HG03135 (cell line): ENCODE measurements around the gene TUBE1.
A peak's percentile ranks its signal among the peaks of the same experiment; 100 is the strongest.
"Not testable (repeated sequence)": the region's sequence is repeated elsewhere in the genome, so short reads cannot be mapped to it uniquely, and the experiment has no call there.

Experiments
- ATAC-seq: cut with Tn5 transposase; IDR thresholded peaks from one replicate; pipeline ENCODE4 v1.9.1; 2021; ENCODE audit warnings: mild to moderate bottlenecking, moderate library complexity; ENCODE audit not compliant: unreplicated experiment

TUBE1 gene

DNA sequence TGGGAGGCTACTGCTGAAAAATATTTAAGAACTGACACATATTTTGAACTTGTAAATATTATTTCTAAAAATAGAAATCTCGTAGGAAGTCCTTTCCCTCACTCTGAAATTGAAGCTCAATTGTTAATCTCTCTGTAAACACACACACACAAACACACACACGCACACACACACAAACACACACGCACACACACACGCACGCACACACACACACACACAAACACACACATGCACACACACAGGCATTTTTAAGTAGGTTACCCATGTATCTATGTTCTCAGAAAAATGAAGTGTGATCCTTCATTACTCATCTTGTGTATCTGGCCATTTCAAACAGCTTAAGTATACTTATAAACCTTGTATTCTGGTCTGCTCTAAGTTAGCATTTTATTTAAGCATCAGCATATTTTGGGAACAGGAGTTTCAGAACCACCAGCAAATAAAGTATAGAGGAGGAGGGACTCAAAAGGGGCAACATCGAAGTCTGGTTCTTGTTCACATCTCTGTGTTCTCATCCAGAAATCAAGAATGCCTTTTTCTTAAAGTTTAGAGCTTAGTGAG is 21.8 kb downstream of the TUBE1 start:
- ATAC-seq = no peak

- no peak for ATAC-seq
Measured at GRCh38 chr6:112062966-112063365, 24.3 kb downstream of the TUBE1 start.

GRCh38 chr6:112061605-112062004 is 25.7 kb downstream of the TUBE1 start:
- ATAC-seq = no peak

DNA sequence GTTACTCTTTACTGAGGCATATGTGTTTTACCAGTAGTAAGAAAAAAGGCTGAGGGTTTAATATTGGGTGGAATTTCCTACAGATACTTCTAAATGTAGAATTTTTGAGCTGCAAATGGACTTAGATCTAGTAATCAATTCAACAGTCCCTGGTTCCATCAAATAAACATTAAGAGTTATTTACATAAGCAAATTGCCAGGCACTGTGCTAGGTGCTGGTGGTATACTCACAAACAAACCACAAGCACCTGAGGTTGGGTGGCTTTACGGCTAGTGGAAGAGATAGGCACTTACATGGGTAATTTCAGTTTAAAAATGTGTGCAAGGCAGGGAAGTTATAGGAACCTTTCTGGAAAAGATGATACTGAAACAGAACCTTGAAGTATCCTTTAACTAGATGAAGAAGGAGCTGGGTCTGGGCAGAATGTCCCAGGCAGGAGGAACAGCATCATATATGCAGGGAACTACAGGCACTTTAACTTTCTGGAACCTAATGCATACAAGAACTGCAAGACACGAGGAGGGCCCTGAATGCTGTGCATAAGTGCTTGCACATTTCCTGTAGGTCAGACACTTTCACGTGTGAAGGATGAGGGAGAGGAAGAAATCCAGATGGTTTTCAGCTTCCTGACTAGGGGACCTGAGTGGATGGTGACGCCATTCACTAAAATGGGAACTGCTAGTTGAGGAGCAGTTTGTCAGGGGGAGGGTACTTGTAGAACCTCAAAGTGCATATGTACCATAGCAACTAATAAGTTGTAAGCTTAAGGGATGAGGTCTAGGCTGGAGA is 28.8 kb downstream of the TUBE1 start:
- no peak for ATAC-seq

GRCh38 chr6:112054555-112055190 is 32.6 kb downstream of the TUBE1 start:
- ATAC-seq = no peak

DNA sequence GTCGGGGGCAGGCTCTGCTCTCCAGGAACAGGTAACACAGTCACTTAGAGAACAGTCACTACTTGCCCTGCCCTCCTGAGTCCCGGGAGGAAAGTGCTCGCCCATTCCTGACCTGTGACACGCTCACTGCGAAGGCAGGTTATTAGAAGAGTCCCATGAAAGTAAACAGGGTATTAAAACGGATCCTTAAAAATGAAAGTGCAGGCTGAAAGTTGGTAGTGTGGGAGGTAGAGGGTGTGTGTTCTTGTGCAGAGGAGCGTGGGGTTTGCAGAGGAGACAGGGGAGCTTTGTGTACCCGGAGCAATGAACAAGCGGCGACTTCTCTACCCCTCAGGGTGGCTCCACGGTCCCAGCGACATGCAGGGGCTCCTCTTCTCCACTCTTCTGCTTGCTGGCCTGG is 33.3 kb downstream of the TUBE1 start, which contains the start of gene CCN6:
TSS of gene CCN6 (plus strand) at position 104 of the 400 bp plus-strand sequence. CDS start at position 358, 254 bp downstream.
- no peak for ATAC-seq

- not testable (repeated sequence) for ATAC-seq
Measured at GRCh38 chr6:112051251-112051740, 36.0 kb downstream of the TUBE1 start.

GRCh38 chr6:112050429-112050828 is 36.9 kb downstream of the TUBE1 start:
- ATAC-seq = no peak

DNA sequence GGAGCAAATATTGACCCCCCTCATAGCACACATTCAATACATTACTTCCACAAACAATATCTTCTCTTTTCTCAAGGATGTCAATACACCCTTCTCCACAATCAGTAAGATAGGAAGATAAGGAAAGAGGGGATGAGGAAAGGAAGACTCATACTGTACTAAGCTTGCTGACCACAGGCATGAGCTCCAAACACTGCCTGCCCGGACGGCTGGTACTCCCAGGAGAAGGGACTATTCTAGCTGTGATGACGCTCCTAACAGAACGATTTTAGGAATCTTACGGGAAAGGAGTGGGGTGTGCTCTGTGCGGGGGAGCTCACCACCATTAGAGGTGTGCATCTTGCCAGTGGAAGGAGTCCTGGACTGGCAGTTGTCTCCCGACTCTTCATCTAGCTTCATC is 37.3 kb downstream of the TUBE1 start:
- no peak for ATAC-seq

GRCh38 chr6:112049026-112049799 is 38.1 kb downstream of the TUBE1 start:
- no peak for ATAC-seq

GRCh38 chr6:112047523-112047922 is 39.8 kb downstream of the TUBE1 start:
- ATAC-seq = not testable (repeated sequence)

- ATAC-seq = no peak
Measured at GRCh38 chr6:112044856-112045255, 42.4 kb downstream of the TUBE1 start.

- no peak for ATAC-seq
Measured at GRCh38 chr6:112044196-112044595, 43.1 kb downstream of the TUBE1 start.

DNA sequence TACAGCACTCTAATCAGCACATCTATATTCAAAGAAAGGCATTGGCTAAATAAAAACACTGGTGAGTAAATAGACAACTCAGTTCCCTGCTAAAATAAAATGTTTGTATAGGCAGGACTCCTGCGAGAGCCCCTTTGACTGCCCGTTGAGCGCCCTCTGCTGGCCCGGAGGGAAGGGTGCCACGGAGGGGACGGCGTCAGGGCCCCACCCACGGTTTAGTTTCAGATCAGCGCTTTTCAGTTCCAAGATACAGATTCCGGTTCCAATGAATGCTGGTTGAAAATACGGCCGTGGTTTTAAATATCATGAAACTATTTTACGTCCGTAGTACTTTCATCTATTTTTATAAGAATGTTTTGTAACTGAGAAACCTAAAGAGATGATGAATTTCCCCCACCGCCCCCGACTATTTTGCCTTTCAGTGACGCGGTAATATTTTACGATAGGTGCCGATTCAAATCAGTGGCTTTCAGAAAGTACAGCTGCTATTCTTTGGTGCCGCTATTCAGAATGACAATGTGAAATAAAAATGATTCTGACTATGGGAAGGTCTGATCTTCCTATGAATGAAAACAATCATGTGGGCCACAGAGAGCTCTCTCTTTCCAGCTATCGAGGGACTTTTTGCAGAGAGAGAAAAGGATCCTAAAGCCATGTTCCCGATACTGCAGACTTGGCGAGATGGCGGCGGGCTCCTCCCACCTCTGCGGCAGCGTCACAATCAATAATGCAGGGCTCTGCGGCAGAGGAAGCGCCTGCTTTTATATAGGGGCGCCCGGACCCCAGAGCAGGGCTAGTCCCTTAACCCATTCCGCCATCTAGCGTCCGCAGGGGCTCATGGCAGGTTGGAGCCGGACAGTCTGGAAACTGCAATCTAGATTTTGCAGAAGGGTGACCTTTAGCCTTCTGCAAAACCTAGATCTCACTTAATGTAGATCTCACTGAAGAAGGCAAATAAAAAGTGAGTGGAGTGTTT is 44.0 kb downstream of the TUBE1 start:
- ATAC-seq = peak; percentile 92

GRCh38 chr6:112041535-112041934 is 45.7 kb downstream of the TUBE1 start:
- ATAC-seq = no peak

DNA sequence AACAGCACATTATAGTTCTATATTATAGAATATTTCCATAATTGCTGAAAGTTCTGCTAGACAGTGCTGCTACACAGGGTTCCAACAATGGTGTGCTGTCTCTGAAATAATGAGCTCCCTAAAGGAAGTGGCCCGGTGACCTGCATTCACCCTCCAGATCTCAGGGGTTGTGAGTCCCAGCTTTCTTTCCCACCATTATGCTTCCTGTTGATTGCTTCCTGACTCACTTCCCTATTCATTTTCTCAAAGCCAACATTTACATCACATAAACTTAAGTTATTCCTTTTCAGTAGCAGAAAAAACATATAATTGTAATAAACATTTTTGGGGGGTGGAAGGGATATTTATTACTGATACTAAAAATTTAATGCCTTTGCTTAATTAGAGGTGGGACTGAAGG is 46.3 kb downstream of the TUBE1 start:
- no peak for ATAC-seq

DNA sequence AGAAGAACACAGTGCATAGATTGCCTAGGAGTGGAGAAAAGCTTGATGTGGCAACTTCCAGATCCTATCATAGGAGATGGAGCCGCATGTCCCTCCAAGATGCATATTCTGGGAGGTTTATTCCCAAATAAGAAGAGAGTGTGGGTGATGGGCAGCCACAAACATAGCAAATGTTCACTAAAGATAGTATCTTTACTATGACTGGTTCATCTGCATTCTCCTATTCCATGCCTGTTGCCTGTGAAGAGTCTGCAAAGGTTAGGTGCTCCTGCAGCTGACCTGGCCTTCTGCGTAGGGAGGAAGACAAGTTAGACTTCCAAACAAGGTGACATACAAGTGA is 47.9 kb downstream of the TUBE1 start:
- ATAC-seq = no peak

GRCh38 chr6:112038756-112039430 is 48.4 kb downstream of the TUBE1 start:
- no peak for ATAC-seq

GRCh38 chr6:112038268-112038667 is 49.0 kb downstream of the TUBE1 start:
- ATAC-seq = no peak
